GM23338 (cell line): ENCODE data around the gene ZNF280C. TPM values are rescaled to one million over a fixed set of nuclear protein-coding genes. Genes with fewer than 3 reads are reported as not detected.

Source experiments
- ATAC-seq: fragments of 200-7000 bp; cut with Tn5 transposase; 3 replicates; pipeline ENCODE4 v1.9.1; 2020
- DNase-seq: peaks from one replicate; pipeline ENCODE4 v3.0.0-alpha.2; 2015; ENCODE audit warnings: low spot score
- H2AFZ ChIP-seq: fragments of 200-600 bp; sonication (generic); 2 replicates; pipeline ENCODE4 v1.8.0; 2016; ENCODE audit warnings: antibody characterized with exemption, mild to moderate bottlenecking, moderate library complexity
- H3F3A ChIP-seq: fragments of 200-600 bp; sonication (generic); replicated peaks from 2 replicates; pipeline ENCODE4 v1.8.0; 2017; ENCODE audit warnings: antibody characterized with exemption, mixed run types, low read depth
- H3K27ac ChIP-seq: fragments of 200-600 bp; sonication (generic); 2 replicates; pipeline ENCODE4 v1.6.1; 2016; ENCODE audit warnings: low read depth
- H3K27me3 ChIP-seq: fragments of 200-600 bp; sonication (generic); 2 replicates; pipeline ENCODE4 v1.8.0; 2016; ENCODE audit warnings: mild to moderate bottlenecking, mixed run types, moderate library complexity; ENCODE audit not compliant: insufficient read depth
- H3K36me3 ChIP-seq: fragments of 200-600 bp; sonication (generic); 2 replicates; pipeline ENCODE4 v1.8.0; 2016; ENCODE audit warnings: mild to moderate bottlenecking; ENCODE audit not compliant: insufficient read depth
- H3K4me1 ChIP-seq: fragments of 200-600 bp; sonication (generic); 2 replicates; pipeline ENCODE4 v1.8.0; 2016; ENCODE audit warnings: mild to moderate bottlenecking, moderate library complexity; ENCODE audit not compliant: insufficient read depth
- H3K4me2 ChIP-seq: fragments of 200-600 bp; sonication (generic); 2 replicates; pipeline ENCODE4 v1.7.1; 2017; ENCODE audit warnings: mixed run types
- H3K4me3 ChIP-seq: fragments of 200-600 bp; sonication (generic); 2 replicates; pipeline ENCODE4 v1.6.1; 2016; ENCODE audit warnings: mixed run types
- H3K79me2 ChIP-seq: fragments of 200-600 bp; sonication (generic); replicated peaks from 2 replicates; pipeline ENCODE4 v1.8.0; 2017; ENCODE audit warnings: mild to moderate bottlenecking; ENCODE audit not compliant: insufficient read depth
- H3K9me2 ChIP-seq: fragments of 200-600 bp; sonication (generic); 2 replicates; pipeline ENCODE4 v1.8.0; 2017; ENCODE audit not compliant: insufficient read depth
- H4K20me1 ChIP-seq: fragments of 200-600 bp; sonication (generic); replicated peaks from 2 replicates; pipeline ENCODE4 v1.8.0; 2017; ENCODE audit warnings: mild to moderate bottlenecking; ENCODE audit not compliant: insufficient read depth
- H3K27ac Mint-ChIP-seq: 2 replicates; pipeline ENCODE4 v1.8.0; 2020; ENCODE audit warnings: inconsistent platforms, mild to moderate bottlenecking, moderate library complexity, mixed read lengths
- H3K27me3 Mint-ChIP-seq: 3 replicates; pipeline ENCODE4 v1.8.0; 2022; ENCODE audit warnings: low read depth, mild to moderate bottlenecking, moderate library complexity, mixed read lengths, inconsistent platforms; ENCODE audit not compliant: insufficient read depth, poor library complexity
- H3K36me3 Mint-ChIP-seq: 3 replicates; pipeline ENCODE4 v1.8.0; 2021; ENCODE audit warnings: low read depth, mild to moderate bottlenecking, inconsistent platforms, moderate library complexity, mixed read lengths
- H3K4me1 Mint-ChIP-seq: 3 replicates; pipeline ENCODE4 v1.8.0; 2020; ENCODE audit warnings: mild to moderate bottlenecking, inconsistent platforms, mixed read lengths
- H3K4me3 Mint-ChIP-seq: 3 replicates; pipeline ENCODE4 v1.8.0; 2021; ENCODE audit warnings: moderate library complexity, mild to moderate bottlenecking, inconsistent platforms, mixed read lengths
- H3K9me3 Mint-ChIP-seq: 3 replicates; pipeline ENCODE4 v1.8.0; 2020; ENCODE audit warnings: moderate library complexity, mild to moderate bottlenecking, inconsistent platforms, mixed read lengths
- CREB1 ChIP-seq: fragments of 250-450 bp; sonication (Bioruptor Pico); IDR thresholded peaks from 2 replicates; pipeline ENCODE4 v1.5.0; 2020; ENCODE audit warnings: low read depth, mild to moderate bottlenecking, moderate library complexity
- CTCF ChIP-seq, 2 experiments: fragments of 200-600 bp in 1 of 2; sonication (generic) in 1 of 2; conservative IDR thresholded peaks; 2 replicates each; pipeline versions ENCODE4 v1.5.1 to v1.6.1; 2016 to 2017; ENCODE audit warnings: antibody characterized with exemption in 2 of 2, low read depth in 2 of 2, mild to moderate bottlenecking in 2 of 2, moderate library complexity in 1 of 2
- ETS1 ChIP-seq: IDR thresholded peaks from 2 replicates; pipeline ENCODE4 v1.6.1; 2016; ENCODE audit warnings: antibody characterized with exemption
- EZH2 ChIP-seq: fragments of 200-600 bp; sonication (generic); IDR thresholded peaks from one replicate; pipeline ENCODE4 v1.8.0; 2017; ENCODE audit warnings: antibody characterized with exemption, mild to moderate bottlenecking, low read depth; ENCODE audit not compliant: unreplicated experiment
- EZH2phosphoT487 ChIP-seq: fragments of 200-600 bp; sonication (generic); IDR thresholded peaks from one replicate; pipeline ENCODE4 v1.8.1; 2018; ENCODE audit warnings: antibody characterized with exemption; ENCODE audit not compliant: unreplicated experiment
- JUNB ChIP-seq: IDR thresholded peaks from one replicate; pipeline ENCODE4 v1.6.1; 2016; ENCODE audit warnings: antibody characterized with exemption; ENCODE audit not compliant: unreplicated experiment
- NANOG ChIP-seq: IDR thresholded peaks from 2 replicates; pipeline ENCODE4 v1.6.1; 2016; ENCODE audit warnings: antibody characterized with exemption, borderline replicate concordance
- POLR2AphosphoS5 ChIP-seq: IDR thresholded peaks from 2 replicates; pipeline ENCODE4 v1.6.1; 2016; ENCODE audit warnings: antibody characterized with exemption, low read depth
- REST ChIP-seq: IDR thresholded peaks from one replicate; pipeline ENCODE4 v1.6.1; 2018; ENCODE audit warnings: antibody characterized with exemption; ENCODE audit not compliant: unreplicated experiment
- STAT1 ChIP-seq: IDR thresholded peaks from one replicate; pipeline ENCODE4 v1.6.1; 2016; ENCODE audit warnings: antibody characterized with exemption; ENCODE audit not compliant: unreplicated experiment
- ZNF114 ChIP-seq: fragments of 250-450 bp; sonication (Bioruptor Pico); IDR thresholded peaks from 2 replicates; pipeline ENCODE4 v1.5.0; 2020; ENCODE audit warnings: mild to moderate bottlenecking, moderate library complexity
- ZNF331 ChIP-seq: fragments of 250-450 bp; sonication (Bioruptor Pico); IDR thresholded peaks from 2 replicates; pipeline ENCODE4 v1.5.0; 2020; ENCODE audit warnings: low read depth, mild to moderate bottlenecking, moderate library complexity
- polyA plus RNA-seq: library from polyadenylated mRNA; unstranded; fragments of >200 nt; fragmentation: Nextera tagmentation; extraction: Ambion mirVana; gene quantifications from 2 replicates; pipeline ENCODE4 v1.2.1, GENCODE V29; 2016
- total RNA-seq: library from RNA; depleted of rRNA; stranded (reverse); fragments of >200 nt; shearing (Covaris generic); gene quantifications from 2 replicates; pipeline ENCODE4 v1.2.3, GENCODE V29; 2014

Gene ZNF280C
- total and polyA plus RNA-seq, 2 experiments from 2014 or later, result 7.9 to 14.4 TPM

- no peak overlapping the region for H3K27ac ChIP-seq
- no peaks in the 10 kb centered on the region for H3K36me3 ChIP-seq
- no peak overlapping the region for H3K27ac Mint-ChIP-seq
- H3K79me2 ChIP-seq, result no peaks in the 10 kb centered on the region
- ATAC-seq, result no peak
- peaks cover 6% of the 10 kb centered on the region for H3K4me1 ChIP-seq
- H3K27me3 ChIP-seq, result no peaks in the 10 kb centered on the region
- H3K4me1 Mint-ChIP-seq, result peaks cover 1% of the 10 kb centered on the region
- TF ChIP-seq NANOG (no peak), JUNB (no peak), CREB1 (CRISPR knock-in tag) (no peak), EZH2 (no peak), EZH2phosphoT487 (no peak), REST (no peak)
- no peaks in the 10 kb centered on the region for H4K20me1 ChIP-seq
- no peak overlapping the region for H3K4me3 Mint-ChIP-seq
- no peaks in the 10 kb centered on the region for H3K9me2 ChIP-seq
- H2AFZ ChIP-seq, result no peak overlapping the region
- H3K4me3 ChIP-seq, result no peak overlapping the region
- H3K27me3 Mint-ChIP-seq, result peaks cover 3% of the 10 kb centered on the region
- H3K9me3 Mint-ChIP-seq, result peaks cover 4% of the 10 kb centered on the region; the same call in 2 of the 3 replicates
- peaks cover 8% of the 10 kb centered on the region; the same call in 2 of the 3 replicates for H3K36me3 Mint-ChIP-seq
- no peak overlapping the region for H3K4me2 ChIP-seq
- DNase-seq, result no peak
- no peaks in the 10 kb centered on the region for H3F3A ChIP-seq
Measured at GRCh38 chrX:130285710-130286109, 17.0 kb upstream of the ZNF280C start.

- no peak for ATAC-seq
- peaks cover 3% of the 10 kb centered on the region for H3K27me3 Mint-ChIP-seq
- DNase-seq, result no peak
- H3K4me3 ChIP-seq, result no peak overlapping the region
- H3K36me3 Mint-ChIP-seq, result peaks cover 8% of the 10 kb centered on the region; the same call in 2 of the 3 replicates
- peaks cover 7% of the 10 kb centered on the region for H3K4me1 Mint-ChIP-seq
- H3K9me2 ChIP-seq, result no peaks in the 10 kb centered on the region
- H3K4me1 ChIP-seq, result peaks cover 12% of the 10 kb centered on the region
- H3K27me3 ChIP-seq, result no peaks in the 10 kb centered on the region
- H3K4me3 Mint-ChIP-seq, result no peak overlapping the region
- H3F3A ChIP-seq, result no peaks in the 10 kb centered on the region
- H3K79me2 ChIP-seq, result no peaks in the 10 kb centered on the region
- no peak overlapping the region for H3K27ac ChIP-seq
- no peak overlapping the region for H3K27ac Mint-ChIP-seq
- H3K4me2 ChIP-seq, result no peak overlapping the region
- H3K36me3 ChIP-seq, result no peaks in the 10 kb centered on the region
- no peaks in the 10 kb centered on the region for H4K20me1 ChIP-seq
- H3K9me3 Mint-ChIP-seq, result peaks cover 4% of the 10 kb centered on the region; the same call in 2 of the 3 replicates
- H2AFZ ChIP-seq, result no peak overlapping the region
- TF ChIP-seq POLR2AphosphoS5, result no peak
- TF ChIP-seq ZNF114 (CRISPR knock-in tag), result no peak
- TF ChIP-seq ZNF331 (CRISPR knock-in tag), result no peak
- TF ChIP-seq ETS1, result no peak
- no peak for TF ChIP-seq STAT1
- no peak for TF ChIP-seq CTCF (conservative IDR thresholded peaks at IDR 0.05; ENCODE audit: low read depth in 2 of 2)
Measured at GRCh38 chrX:130285069-130285620, 16.4 kb upstream of the ZNF280C start.
